Mesodermal cell (in vitro differentiated cells): ENCODE results near the gene GMPR.

Experiments used
- H3K27ac ChIP-seq: 2 replicates; pipeline ENCODE4 v1.7.0; 2013; ENCODE audit warnings: mild to moderate bottlenecking, low read depth, low read length, moderate library complexity; ENCODE audit not compliant: severe bottlenecking
- H3K36me3 ChIP-seq: 2 replicates; pipeline ENCODE4 v1.7.1; 2013; ENCODE audit warnings: mild to moderate bottlenecking, low read length, moderate library complexity; ENCODE audit not compliant: control insufficient read depth, insufficient read depth
- H3K4me1 ChIP-seq: one replicate; pipeline ENCODE4 v1.7.1; 2013; ENCODE audit warnings: mild to moderate bottlenecking, low read length; ENCODE audit not compliant: insufficient read depth, control insufficient read depth, poor library complexity, severe bottlenecking
- H3K4me3 ChIP-seq: 2 replicates; pipeline ENCODE4 v1.7.0; 2013; ENCODE audit warnings: low read length, control low read depth, mild to moderate bottlenecking; ENCODE audit not compliant: insufficient read depth, poor library complexity, severe bottlenecking; ENCODE audit errors: extremely low read depth
- H3K9me3 ChIP-seq: 2 replicates; pipeline ENCODE4 v1.7.1; 2013; ENCODE audit warnings: mild to moderate bottlenecking, low read length, moderate library complexity; ENCODE audit not compliant: control insufficient read depth
- WGBS, 2 experiments: methylation state at CpG; one replicate each; pipeline ENCODE4 v1.1.5; 2013; ENCODE audit warnings: missing lambda C conversion rate in 2 of 2; ENCODE audit not compliant: insufficient coverage in 2 of 2; 5-methylcytosine and 5-hydroxymethylcytosine counted together

The GMPR gene

GRCh38 chr6:16273256-16273655 lies 34.9 kb downstream of the GMPR start:
- H3K9me3 ChIP-seq: no peaks in the 10 kb centered on the region
- peaks cover 41% of the 10 kb centered on the region for H3K4me1 ChIP-seq
- WGBS, 2 experiments: 60 to 100% methylated on average over 1 of the region's 1 CpG
- H3K4me3 ChIP-seq: no peak overlapping the region
- no peak overlapping the region for H3K27ac ChIP-seq
- H3K36me3 ChIP-seq: no peaks in the 10 kb centered on the region

DNA sequence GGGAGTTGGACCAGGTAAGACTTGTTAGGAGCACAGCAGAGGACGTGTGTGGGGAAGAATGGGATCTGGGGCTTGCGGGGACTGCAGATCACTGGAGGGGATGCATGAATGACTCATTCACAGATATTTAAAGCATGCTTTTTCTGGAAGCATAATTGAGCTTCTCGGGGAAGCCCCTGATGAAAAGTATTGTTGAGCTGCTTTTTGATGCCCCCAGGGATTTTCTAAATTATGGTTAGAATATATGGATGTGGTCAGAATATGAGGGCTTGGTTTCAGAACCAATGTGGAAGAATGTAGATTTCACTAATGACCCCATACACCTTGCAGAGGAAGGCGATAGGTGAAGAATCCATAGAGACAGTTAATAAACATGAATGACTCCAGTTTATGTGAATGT lies 36.1 kb downstream of the GMPR start:
- WGBS, 2 experiments: 70 to 84% methylated on average over 3 of the region's 4 CpGs
- H3K4me1 ChIP-seq: peaks cover 51% of the 10 kb centered on the region
- H3K36me3 ChIP-seq: no peaks in the 10 kb centered on the region
- H3K27ac ChIP-seq: no peak overlapping the region
- no peaks in the 10 kb centered on the region for H3K9me3 ChIP-seq
- no peak overlapping the region for H3K4me3 ChIP-seq

GRCh38 chr6:16274885-16275589 lies 36.6 kb downstream of the GMPR start:
- no peak overlapping the region for H3K4me3 ChIP-seq
- WGBS, 2 experiments: 93 to 95% methylated on average over 6 to 8 of the region's 10 CpGs
- H3K4me1 ChIP-seq: peaks cover 52% of the 10 kb centered on the region
- H3K36me3 ChIP-seq: no peaks in the 10 kb centered on the region
- H3K9me3 ChIP-seq: no peaks in the 10 kb centered on the region
- H3K27ac ChIP-seq: no peak overlapping the region

DNA sequence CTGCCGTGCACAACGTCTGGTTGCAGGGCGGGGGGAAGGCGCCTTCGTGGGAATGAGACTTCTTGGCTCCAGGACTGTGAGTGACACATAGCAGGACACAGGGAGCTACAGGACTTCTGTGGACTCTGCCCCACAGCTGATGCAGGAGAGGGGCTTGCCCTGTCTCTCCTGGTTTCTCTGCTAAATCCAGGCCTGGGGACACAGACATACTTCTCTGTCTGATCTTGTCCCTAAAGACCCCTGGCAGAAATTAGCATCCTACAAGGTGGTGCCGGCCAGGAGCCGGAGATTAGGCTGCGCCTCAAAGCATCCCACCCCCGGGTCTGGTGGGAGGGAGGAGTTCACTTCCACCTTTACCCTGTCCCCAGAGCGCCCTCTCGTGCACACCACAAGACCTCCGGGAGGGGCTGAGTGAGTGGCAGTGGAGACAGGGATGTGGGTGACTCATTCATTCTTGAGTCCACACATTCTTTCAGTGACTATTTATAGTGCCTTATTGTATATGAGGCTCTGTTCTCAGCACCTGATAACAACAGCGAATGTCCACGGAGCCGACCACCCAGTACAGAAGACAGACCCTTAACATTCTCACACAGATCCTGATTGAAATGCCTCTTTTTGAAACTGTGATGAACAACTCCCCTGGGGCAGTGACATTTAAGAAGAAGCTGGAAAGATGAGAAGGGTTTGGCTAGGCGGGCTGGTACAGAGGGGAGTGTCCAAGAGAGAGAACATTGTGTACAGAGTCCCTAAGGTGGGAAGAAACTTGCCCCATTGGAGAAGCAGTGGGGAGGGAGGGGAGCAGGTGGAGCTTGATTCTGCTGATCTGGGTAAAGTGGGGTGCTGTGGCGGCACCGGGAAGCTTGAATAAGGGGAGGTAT lies 39.0 kb downstream of the GMPR start:
- no peak overlapping the region for H3K4me3 ChIP-seq
- no peaks in the 10 kb centered on the region for H3K9me3 ChIP-seq
- peak overlapping the region; percentile 96 for H3K27ac ChIP-seq
- 47 to 69% methylated on average over 4 to 7 of the region's 18 CpGs for WGBS, 2 experiments
- peaks cover 52% of the 10 kb centered on the region for H3K4me1 ChIP-seq
- H3K36me3 ChIP-seq: no peaks in the 10 kb centered on the region

DNA sequence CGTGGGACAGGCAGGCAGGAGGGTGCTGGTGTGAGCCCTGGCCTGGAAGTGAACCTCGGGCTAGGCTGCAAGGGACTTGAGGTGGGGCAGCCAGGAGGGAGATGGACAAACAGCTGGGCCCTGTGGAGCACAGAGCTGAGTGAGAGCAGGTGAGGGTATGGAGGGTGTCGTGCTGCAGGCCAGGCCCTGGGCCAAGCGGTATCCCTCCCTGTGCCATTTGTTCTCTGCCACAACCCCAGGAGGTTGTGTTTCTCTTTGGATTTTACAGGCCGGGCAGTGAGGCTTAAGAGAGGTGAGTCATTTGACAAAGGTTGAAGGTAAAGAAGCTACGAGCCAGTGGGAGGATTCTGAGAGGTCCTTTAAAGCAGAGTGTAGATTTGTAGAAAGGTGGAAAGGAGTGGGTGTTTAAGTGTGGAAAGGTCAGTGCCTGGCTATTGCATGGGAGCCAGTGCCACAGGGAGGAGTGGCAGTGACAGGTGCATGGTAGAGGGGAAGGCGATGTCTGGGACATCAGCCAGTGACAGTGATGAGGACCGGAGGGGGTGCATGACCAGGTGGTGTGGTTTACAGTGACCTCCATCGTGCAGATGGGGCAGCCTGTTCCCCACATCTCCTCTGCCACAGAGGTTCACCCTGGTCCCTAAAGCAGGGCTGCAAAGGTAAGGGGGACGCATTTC lies 39.8 kb downstream of the GMPR start:
- Histone ChIP-seq H3K9me3 (no peaks in the 10 kb centered on the region), H3K27ac (peak overlapping the region; percentile 96), H3K36me3 (no peaks in the 10 kb centered on the region), H3K4me3 (no peak overlapping the region), H3K4me1 (peaks cover 49% of the 10 kb centered on the region)
- 86 to 87% methylated on average over 8 to 9 of the region's 10 CpGs for WGBS, 2 experiments

- H3K4me3 ChIP-seq: no peak overlapping the region
- 93 to 96% methylated on average over 8 of the region's 9 CpGs for WGBS, 2 experiments
These were observed 40.4 kb downstream of the GMPR start for GRCh38 chr6:16278750-16279149.

GRCh38 chr6:16279243-16279642 lies 40.9 kb downstream of the GMPR start:
- Histone ChIP-seq H3K27ac (no peak overlapping the region), H3K4me3 (no peak overlapping the region), H3K9me3 (no peaks in the 10 kb centered on the region), H3K36me3 (no peaks in the 10 kb centered on the region), H3K4me1 (peaks cover 45% of the 10 kb centered on the region)
- 93 to 95% methylated on average over 3 to 5 of the region's 5 CpGs for WGBS, 2 experiments

More at GRCh38 chr6:16278750-16279149, 40.4 kb downstream of the GMPR start:
- no peaks in the 10 kb centered on the region for H3K9me3 ChIP-seq
- H3K4me1 ChIP-seq: peaks cover 48% of the 10 kb centered on the region
- no peak overlapping the region for H3K27ac ChIP-seq
- no peaks in the 10 kb centered on the region for H3K36me3 ChIP-seq

- H3K27ac ChIP-seq: no peak overlapping the region
- H3K4me3 ChIP-seq: no peak overlapping the region
- no peaks in the 10 kb centered on the region for H3K9me3 ChIP-seq
- 100% methylated on average over 4 of the region's 4 CpGs for WGBS, 2 experiments
- H3K4me1 ChIP-seq: peaks cover 25% of the 10 kb centered on the region
- no peaks in the 10 kb centered on the region for H3K36me3 ChIP-seq
These were observed 44.0 kb downstream of the GMPR start for GRCh38 chr6:16282370-16282769.

- H3K4me1 ChIP-seq: peaks cover 6% of the 10 kb centered on the region
- H3K4me3 ChIP-seq: no peak overlapping the region
- no peaks in the 10 kb centered on the region for H3K36me3 ChIP-seq
- 85 to 95% methylated on average over 10 to 12 of the region's 14 CpGs for WGBS, 2 experiments
- H3K27ac ChIP-seq: no peak overlapping the region
- no peaks in the 10 kb centered on the region for H3K9me3 ChIP-seq
These were observed 46.1 kb downstream of the GMPR start for GRCh38 chr6:16284472-16284871.

DNA sequence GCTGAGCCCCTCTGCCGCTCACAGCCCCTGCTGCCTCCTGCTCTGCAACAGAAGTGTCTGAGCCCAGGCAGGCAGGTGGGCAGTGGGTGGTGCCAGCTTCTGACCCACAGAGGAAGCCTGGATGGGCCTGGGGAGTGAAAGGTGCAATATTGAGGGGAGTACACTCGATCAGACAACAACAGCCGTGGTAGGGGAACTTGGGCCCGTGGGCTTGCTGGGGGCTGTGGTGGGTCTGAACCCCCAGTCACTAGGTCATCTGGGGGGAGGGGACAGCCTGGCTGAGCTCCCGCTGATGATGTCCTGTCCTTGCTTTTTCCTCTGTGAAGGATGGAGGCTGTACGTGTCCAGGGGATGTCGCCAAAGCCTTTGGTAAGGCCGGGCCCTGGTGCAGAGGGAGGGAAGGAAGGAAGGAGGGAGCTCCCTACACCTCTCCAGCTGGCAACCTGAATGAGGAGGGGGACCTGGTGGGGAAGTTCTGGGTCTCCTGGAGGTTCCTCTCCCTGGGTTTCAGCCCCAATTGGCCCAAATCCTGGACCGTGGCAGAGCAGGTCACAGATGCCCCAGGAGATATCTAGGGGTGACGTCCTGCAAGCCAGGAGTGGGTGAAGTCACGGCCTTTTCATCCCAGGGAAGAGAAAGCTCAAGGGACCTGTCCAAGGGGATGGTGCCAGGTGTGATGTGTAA lies 47.2 kb downstream of the GMPR start:
- Histone ChIP-seq H3K9me3 (no peaks in the 10 kb centered on the region), H3K4me1 (peaks cover 5% of the 10 kb centered on the region), H3K27ac (no peak overlapping the region), H3K36me3 (no peaks in the 10 kb centered on the region), H3K4me3 (no peak overlapping the region)
- WGBS, 2 experiments: 88 to 93% methylated on average over 6 to 7 of the region's 11 CpGs
